ENCODE results near the gene SORCS2.

DNA sequence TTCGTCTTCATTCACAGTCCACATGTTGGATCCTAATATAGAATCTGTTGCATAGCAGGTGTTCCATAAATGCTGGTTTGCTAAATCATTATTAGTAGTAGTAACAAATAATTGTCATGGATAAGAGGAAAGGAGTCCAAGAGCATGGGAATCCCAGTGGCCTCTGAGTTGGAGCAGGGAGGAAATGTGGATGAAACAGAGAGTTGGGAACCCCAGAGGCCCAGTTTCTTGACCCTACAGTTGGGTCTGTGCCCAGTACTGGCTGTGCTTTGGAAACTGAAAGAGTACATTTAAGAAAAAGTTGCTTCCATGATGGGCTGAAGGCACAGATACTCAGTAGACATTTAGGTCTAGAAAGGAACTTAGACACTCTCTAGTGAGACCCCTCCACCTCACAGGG lies 391.8 kb downstream of the SORCS2 start:
- TF ChIP-seq, protein P1, sequence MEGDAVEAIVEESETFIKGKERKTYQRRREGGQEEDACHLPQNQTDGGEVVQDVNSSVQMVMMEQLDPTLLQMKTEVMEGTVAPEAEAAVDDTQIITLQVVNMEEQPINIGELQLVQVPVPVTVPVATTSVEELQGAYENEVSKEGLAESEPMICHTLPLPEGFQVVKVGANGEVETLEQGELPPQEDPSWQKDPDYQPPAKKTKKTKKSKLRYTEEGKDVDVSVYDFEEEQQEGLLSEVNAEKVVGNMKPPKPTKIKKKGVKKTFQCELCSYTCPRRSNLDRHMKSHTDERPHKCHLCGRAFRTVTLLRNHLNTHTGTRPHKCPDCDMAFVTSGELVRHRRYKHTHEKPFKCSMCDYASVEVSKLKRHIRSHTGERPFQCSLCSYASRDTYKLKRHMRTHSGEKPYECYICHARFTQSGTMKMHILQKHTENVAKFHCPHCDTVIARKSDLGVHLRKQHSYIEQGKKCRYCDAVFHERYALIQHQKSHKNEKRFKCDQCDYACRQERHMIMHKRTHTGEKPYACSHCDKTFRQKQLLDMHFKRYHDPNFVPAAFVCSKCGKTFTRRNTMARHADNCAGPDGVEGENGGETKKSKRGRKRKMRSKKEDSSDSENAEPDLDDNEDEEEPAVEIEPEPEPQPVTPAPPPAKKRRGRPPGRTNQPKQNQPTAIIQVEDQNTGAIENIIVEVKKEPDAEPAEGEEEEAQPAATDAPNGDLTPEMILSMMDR (IDR thresholded peaks at IDR 0.05): no peak
- TF ChIP-seq POLR2A (IDR thresholded peaks at IDR 0.05): no peak

Data from prostate gland (tissue), 2 donors.